ENCODE measurements around the gene TMEM82.

The TMEM82 gene

GRCh38 chr1:15796086-15796462, 53.8 kb downstream of the TMEM82 start:
- H3K4me3 ChIP-seq (ENCODE audit: control insufficient read depth, low read depth, low read length), result no peak overlapping the region
- TF ChIP-seq CTCF (conservative IDR thresholded peaks at IDR 0.05; ENCODE audit: control insufficient read depth, insufficient read depth, low read depth, low read length), result no peak
- DNase-seq (ENCODE audit: low read depth), result no peak
